ENCODE measurements around the gene GABRB3. TPM values are rescaled to one million over a fixed set of nuclear protein-coding genes. Genes with fewer than 3 reads are reported as not detected.

The GABRB3 gene
- total RNA-seq, 4 donors from 2014 or later = 1.2 to 3.9 (median 2.1) TPM; not detected in 1

DNA sequence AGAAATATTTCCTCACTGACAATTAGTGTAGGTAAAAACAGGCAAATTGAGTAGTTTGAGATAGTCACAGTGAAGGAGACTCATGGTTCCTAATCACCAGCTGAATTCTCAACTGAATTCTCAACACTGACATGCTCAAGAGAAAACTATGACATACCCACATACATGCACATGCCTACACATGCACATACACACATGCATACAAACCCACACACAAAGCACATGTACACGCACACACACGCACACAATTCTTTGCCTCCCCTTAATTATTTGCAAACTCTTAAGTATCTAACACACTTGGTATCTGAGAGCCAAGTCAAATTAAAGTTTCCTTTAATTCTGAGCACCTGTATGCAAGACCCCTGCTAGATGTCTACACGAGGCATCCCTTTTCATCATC, 111.8 kb downstream of the GABRB3 start:
- no peaks in the 10 kb centered on the region for H3K4me1 ChIP-seq
- 65 to 88% methylated on average over 3 of the region's 3 CpGs for WGBS, 2 donors

DNA sequence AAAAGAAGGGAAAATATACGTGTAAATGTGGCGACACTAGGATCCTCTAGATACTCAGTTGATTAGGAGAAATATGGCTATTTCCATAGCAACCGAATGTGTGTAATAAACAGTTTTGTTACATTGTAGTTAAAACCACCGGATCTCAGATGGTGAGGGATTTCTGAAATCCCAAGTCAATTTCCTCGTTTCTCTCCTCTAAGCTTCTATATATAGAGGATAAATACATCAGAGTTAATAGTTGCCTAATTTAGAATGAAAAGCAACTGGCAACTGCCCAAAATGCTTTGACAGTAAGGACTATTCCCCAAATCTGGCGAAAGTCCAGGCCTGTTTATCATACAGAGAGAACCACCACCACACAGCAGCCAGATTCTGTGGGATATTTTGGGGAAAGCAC, 112.6 kb downstream of the GABRB3 start:
- no peaks in the 10 kb centered on the region for H3K36me3 ChIP-seq
- H3K4me1 ChIP-seq = no peaks in the 10 kb centered on the region
- no peak overlapping the region for H3K27ac ChIP-seq
- no peak overlapping the region for H3K4me3 ChIP-seq
- TF ChIP-seq, protein P1, sequence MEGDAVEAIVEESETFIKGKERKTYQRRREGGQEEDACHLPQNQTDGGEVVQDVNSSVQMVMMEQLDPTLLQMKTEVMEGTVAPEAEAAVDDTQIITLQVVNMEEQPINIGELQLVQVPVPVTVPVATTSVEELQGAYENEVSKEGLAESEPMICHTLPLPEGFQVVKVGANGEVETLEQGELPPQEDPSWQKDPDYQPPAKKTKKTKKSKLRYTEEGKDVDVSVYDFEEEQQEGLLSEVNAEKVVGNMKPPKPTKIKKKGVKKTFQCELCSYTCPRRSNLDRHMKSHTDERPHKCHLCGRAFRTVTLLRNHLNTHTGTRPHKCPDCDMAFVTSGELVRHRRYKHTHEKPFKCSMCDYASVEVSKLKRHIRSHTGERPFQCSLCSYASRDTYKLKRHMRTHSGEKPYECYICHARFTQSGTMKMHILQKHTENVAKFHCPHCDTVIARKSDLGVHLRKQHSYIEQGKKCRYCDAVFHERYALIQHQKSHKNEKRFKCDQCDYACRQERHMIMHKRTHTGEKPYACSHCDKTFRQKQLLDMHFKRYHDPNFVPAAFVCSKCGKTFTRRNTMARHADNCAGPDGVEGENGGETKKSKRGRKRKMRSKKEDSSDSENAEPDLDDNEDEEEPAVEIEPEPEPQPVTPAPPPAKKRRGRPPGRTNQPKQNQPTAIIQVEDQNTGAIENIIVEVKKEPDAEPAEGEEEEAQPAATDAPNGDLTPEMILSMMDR (IDR thresholded peaks at IDR 0.05) = no peak
- TF ChIP-seq POLR2A (IDR thresholded peaks at IDR 0.05) (no peak), EP300 (IDR thresholded peaks at IDR 0.05) (no peak)
- WGBS, 2 donors = 57 to 61% methylated on average over 6 of the region's 6 CpGs
- no peak for DNase-seq (ENCODE audit: low spot score in 2 of 2)
- peaks cover 0 to 4% (median 0%) of the 10 kb centered on the region in 4 donors for H3K9me3 ChIP-seq
- H3K27me3 ChIP-seq = no peaks in the 10 kb centered on the region

More for the DNA sequence above, 111.8 kb downstream of the GABRB3 start:
- peaks cover 0 to 4% (median 0%) of the 10 kb centered on the region in 4 donors for H3K9me3 ChIP-seq
- no peaks in the 10 kb centered on the region for H3K36me3 ChIP-seq
- no peak for TF ChIP-seq EP300 (IDR thresholded peaks at IDR 0.05)
- DNase-seq (ENCODE audit: low spot score in 2 of 2) = no peak
- no peak overlapping the region for H3K4me3 ChIP-seq
- H3K27ac ChIP-seq = no peak overlapping the region
- H3K27me3 ChIP-seq = no peaks in the 10 kb centered on the region

DNA sequence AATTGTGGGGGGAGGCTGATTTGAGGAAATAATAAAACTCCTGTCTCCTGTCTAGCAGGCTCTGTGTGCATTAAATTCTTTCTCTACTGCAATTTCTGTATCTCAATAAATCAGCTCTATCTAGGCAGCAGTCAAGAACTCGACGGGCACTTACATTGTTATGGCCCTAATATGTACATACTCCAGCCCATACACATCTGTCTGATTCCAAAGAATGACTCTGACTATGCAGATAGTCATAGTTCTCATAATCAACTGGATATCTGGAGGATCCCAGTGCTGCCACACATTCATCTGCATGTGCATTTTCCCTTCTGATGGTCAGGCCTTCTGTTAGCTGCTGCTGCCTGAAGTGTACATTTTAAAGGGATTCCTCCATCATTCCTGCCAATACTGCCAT, 114.6 kb downstream of the GABRB3 start:
- no peaks in the 10 kb centered on the region for H3K27me3 ChIP-seq

DNA sequence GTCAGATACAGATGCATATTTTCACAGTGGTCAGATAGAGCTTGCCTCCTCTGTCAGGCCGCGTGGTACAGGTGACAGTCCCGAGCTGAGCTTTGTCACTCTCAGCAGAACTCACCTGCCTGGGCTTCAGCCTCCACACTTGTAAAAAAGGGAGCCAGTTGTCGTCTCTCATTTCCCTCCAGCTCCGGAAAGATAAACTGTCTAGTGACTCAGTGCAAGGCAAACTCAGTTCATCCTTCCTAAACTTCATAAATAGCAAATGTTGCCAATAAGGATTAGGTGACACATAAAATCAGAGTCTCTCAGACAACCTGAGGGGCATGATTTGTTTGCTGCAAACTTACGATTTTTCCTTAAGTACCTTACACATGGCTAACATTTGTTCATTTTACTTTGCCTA, 116.8 kb downstream of the GABRB3 start:
- 85 to 91% methylated on average over 6 of the region's 6 CpGs for WGBS, 2 donors
- H3K4me1 ChIP-seq = no peaks in the 10 kb centered on the region
- no peak for TF ChIP-seq EP300 (IDR thresholded peaks at IDR 0.05)
- no peak for TF ChIP-seq POLR2A (IDR thresholded peaks at IDR 0.05)
- TF ChIP-seq, protein P1 (IDR thresholded peaks at IDR 0.05) = no peak

More for the DNA sequence above, 114.6 kb downstream of the GABRB3 start:
- 64 to 74% methylated on average over 2 of the region's 2 CpGs for WGBS, 2 donors
- DNase-seq (ENCODE audit: low spot score in 2 of 2) = no peak
- TF ChIP-seq EP300 (IDR thresholded peaks at IDR 0.05) = no peak
- TF ChIP-seq POLR2A (IDR thresholded peaks at IDR 0.05) = no peak
- TF ChIP-seq, protein P1 (IDR thresholded peaks at IDR 0.05) = no peak
- Histone ChIP-seq H3K9me3 (peaks cover 0 to 15% (median 0%) of the 10 kb centered on the region in 4 donors), H3K36me3 (no peaks in the 10 kb centered on the region), H3K4me1 (no peaks in the 10 kb centered on the region), H3K27ac (no peak overlapping the region), H3K4me3 (no peak overlapping the region)

DNA sequence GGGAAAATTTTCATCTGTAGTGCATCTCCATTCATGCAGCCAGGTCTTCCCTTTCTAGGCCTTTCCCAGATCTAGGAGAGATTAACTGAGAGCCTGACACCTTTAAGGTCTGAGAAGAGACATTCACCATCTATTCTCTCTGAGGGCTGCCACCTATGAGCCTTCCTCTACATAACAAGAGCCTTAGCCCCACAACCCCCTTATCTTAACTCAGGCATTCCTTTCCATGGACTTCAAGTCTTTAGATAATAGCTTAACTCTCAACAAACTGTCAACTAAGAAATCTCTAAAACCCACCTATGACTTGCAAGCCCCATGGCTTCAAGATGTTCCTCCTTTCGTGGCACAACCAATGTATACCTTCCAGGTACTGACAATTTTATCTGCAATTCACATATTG, 121.0 kb downstream of the GABRB3 start:
- no peak for DNase-seq (ENCODE audit: low spot score in 2 of 2)
- Histone ChIP-seq H3K36me3 (no peaks in the 10 kb centered on the region), H3K9me3 (peaks cover 0 to 35% (median 0%) of the 10 kb centered on the region in 4 donors), H3K4me1 (no peaks in the 10 kb centered on the region), H3K4me3 (no peak overlapping the region), H3K27me3 (no peaks in the 10 kb centered on the region), H3K27ac (no peak overlapping the region)
- WGBS, 2 donors = 61 to 72% methylated on average over 1 of the region's 1 CpG
- TF ChIP-seq POLR2A (IDR thresholded peaks at IDR 0.05) = no peak
- TF ChIP-seq, protein P1 (IDR thresholded peaks at IDR 0.05) = no peak

More for the DNA sequence above, 116.8 kb downstream of the GABRB3 start:
- H3K36me3 ChIP-seq = no peaks in the 10 kb centered on the region
- H3K27me3 ChIP-seq = no peaks in the 10 kb centered on the region
- no peak for DNase-seq (ENCODE audit: low spot score in 2 of 2)
- H3K27ac ChIP-seq = no peak overlapping the region
- H3K9me3 ChIP-seq = peaks cover 0 to 26% (median 0%) of the 10 kb centered on the region in 4 donors
- H3K4me3 ChIP-seq = no peak overlapping the region

DNA sequence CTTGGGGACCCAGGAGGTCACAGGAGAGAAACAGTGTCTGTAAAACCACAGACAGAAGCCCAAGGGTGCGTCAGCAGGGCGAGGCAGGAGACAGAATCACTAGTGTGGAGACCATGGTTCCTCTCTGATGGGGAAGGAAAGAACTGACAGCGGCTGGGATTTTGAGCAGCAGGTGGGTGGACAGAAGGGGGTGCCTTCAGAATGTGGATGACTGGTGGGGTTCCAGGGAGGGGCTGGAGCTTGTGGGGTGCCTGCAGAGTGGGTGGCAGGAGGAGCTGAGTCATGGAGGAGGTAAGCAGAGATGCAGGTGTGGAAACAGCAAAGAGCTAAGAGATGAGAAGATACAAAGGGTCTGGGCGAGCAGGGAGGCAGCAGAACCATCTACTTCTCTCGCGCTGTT, 124.2 kb downstream of the GABRB3 start:
- no peak for DNase-seq (ENCODE audit: low spot score in 2 of 2)
- H3K27me3 ChIP-seq = no peaks in the 10 kb centered on the region
- TF ChIP-seq, protein P1 (IDR thresholded peaks at IDR 0.05) = no peak
- no peak for TF ChIP-seq EP300 (IDR thresholded peaks at IDR 0.05)
- TF ChIP-seq POLR2A (IDR thresholded peaks at IDR 0.05) = no peak
- no peak overlapping the region for H3K27ac ChIP-seq
- H3K4me3 ChIP-seq = no peak overlapping the region
- H3K4me1 ChIP-seq = no peaks in the 10 kb centered on the region
- peaks cover 0 to 33% (median 0%) of the 10 kb centered on the region in 4 donors for H3K9me3 ChIP-seq
- no peaks in the 10 kb centered on the region for H3K36me3 ChIP-seq
- 91 to 93% methylated on average over 6 of the region's 6 CpGs for WGBS, 2 donors

Measured in tibial nerve (tissue), 4 donors.